ENCODE data around the gene AFTPH.

DNA sequence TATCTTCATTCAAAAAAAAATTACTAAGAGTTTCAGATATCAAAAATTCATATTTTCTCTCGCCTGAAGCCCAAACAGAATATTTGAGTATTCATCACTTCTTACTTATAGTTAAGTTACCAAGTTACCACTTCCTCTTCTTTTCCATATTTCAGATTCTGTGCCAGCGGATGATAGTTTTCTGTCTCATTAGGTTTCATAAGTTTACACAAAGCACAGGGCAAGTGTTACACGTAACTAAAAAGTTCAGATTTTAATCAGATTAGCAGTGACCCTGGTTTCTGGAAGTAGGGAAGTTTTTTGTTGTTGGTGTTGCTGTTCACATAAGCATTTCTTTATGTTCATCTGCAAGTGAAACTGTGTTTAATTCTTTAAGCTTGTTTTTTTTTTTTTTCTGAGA lies 10.2 kb downstream of the AFTPH start:
- no peak for TF ChIP-seq POLR2A (IDR thresholded peaks at IDR 0.05; ENCODE audit: low read length)
- TF ChIP-seq GATA1 (IDR thresholded peaks at IDR 0.05; ENCODE audit: low read depth, low read length) = no peak
